HG02798 (cell line): ENCODE measurements around the gene UNKL.

ENCODE experiments used
- ATAC-seq: cut with Tn5 transposase; IDR thresholded peaks from one replicate; pipeline ENCODE4 v1.9.1; 2021; ENCODE audit warnings: mild to moderate bottlenecking; ENCODE audit not compliant: unreplicated experiment, poor library complexity

UNKL gene

DNA sequence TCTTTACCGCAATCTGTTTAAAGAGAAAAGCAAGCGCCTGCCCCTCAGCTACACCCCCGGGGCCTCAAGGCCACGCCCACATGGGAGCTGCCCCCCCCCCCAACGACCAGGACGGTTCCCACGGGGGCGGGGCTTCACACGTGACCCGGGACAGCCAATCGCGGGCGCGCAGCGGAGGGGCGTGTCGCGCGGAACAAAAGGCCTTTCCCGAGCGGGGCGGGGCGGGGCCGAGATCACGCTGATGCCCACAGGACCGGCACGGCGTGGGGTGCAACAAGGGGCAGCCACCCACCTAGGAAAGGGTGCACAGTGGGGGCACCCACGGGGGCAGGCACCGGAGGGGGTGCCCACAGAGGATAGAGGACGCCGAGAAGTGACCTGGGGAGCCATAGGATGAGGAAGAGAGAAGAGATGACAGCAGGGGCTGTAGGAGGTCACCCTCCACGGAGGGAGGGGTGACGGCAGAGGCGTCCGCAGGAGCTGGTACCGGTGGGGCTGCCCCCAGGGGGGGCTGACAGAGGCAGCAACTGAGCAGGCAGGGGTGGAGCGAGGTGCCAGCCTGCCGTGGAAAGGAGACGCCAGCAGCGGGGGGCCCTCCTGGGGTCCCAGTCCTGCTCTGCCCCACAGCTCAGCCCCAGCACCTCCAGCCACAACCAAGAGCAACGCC, 6.2 kb downstream of the UNKL start:
- ATAC-seq = peak; percentile 86

GRCh38 chr16:1407753-1408152, 6.8 kb downstream of the UNKL start:
- no peak for ATAC-seq

DNA sequence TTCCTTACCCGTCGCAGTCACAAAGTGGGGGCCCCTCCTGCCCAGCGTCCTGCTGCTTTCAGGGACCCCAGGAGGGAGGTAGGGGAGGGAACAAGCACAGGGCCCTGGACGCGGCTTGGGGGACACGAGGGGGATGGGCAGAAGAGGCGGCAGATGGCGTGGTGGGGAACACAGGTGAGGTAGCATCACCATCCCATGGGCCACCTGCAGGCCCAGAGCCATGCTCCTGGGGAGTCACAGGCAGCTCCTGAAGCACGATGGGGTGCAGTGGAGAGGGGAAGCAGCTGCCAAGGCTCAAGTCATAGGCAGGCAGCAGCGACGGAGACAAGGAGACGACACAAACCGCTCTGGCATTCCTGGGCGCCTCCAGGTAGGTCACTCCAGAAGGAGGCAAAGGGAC, 10.8 kb downstream of the UNKL start:
- ATAC-seq = no peak

DNA sequence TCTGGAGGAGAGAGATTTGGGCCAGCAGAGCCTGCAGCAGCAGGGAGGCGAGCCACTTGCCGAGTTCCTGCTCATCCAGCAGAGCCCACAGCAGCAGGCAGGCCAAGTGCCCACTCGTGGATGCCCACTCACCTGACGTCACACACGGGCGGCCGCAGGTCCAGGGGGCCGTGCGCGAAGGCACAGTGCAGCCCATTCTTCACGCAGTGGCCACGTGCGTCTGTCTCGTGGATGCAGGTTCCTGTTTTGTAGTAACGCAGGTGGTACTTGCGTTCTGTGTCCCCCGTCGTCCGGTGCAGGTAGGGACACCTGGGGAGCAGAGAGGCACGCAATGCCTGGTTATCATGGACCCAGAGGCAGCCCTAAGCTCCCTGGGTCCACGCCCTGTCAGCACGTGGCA, 11.5 kb downstream of the UNKL start:
- no peak for ATAC-seq

DNA sequence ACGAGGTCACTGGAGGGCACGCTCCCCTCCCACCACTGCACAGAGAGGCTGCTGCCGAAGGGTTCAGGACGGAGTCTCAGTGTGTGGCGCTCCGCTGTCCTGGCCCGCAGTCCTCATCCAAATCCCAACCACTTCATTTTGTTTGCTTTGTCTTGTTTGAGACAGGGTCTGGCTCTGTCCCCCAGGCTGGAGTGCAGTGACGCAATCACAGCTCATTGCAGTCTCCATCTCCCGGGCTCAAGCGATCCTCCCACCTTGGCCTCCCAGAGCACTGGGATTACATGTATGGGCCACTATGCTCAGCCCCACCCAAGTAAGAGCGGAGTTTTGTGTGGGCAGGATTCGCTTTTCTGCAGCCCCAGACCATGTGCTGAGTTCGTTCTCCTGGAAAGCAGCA, 12.7 kb downstream of the UNKL start:
- no peak for ATAC-seq

- ATAC-seq = no peak
Measured at GRCh38 chr16:1401061-1401757, 13.3 kb downstream of the UNKL start.

GRCh38 chr16:1398826-1399581, 15.5 kb downstream of the UNKL start:
- no peak for ATAC-seq

- ATAC-seq = no peak
Measured at GRCh38 chr16:1398351-1398750, 16.2 kb downstream of the UNKL start.

DNA sequence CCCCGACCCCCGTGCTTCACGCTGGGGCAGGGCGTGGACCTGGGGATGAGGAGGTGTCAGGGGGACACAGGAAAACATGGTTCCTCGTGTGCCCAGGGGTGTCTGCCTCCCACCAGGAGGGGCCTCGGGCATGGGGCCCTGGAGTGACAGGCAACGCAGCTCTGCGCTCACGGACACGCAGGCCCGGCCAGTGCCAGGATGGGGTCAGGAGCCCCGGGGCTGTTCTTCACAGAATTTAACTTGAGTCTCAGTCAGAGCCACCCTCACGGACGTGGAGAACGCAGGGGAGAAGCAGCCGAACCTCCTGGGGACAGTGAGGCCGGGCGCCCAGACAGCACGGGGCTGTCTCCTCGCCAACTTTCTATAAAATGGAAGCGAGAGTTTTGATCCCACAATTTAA, 16.7 kb downstream of the UNKL start:
- ATAC-seq = no peak

GRCh38 chr16:1395444-1396031, 19.0 kb downstream of the UNKL start:
- ATAC-seq = no peak

- no peak for ATAC-seq
Measured at GRCh38 chr16:1394367-1394951, 20.0 kb downstream of the UNKL start.

DNA sequence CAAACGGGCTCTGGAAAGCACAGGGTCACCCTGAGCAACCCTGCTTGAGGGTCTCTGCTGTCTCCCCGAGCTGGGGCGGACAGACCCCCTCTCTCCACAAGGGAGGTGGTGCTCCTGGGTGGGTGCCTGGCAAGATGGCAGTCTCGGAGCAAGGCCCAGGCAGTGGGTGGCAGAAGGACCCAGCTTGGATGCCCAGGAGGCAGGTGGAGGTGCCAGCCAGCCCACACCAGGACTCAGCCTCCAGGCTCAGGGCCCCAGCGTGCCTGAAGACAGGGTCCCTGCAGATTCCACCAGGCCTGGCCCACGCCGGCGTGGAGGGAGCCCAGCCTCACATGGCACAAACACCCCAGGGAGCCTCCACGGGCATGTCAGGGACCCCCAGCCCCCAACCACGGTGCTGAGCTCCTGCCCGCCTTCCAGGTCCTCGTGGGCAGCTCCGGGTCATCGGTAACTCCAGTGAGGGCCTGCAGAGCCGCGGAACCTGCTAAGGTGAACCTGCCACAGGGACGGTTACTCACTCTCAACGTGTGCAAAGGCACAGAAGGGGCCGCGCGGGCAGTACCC, 20.8 kb downstream of the UNKL start:
- ATAC-seq = no peak

- no peak for ATAC-seq
Measured at GRCh38 chr16:1392826-1393225, 21.7 kb downstream of the UNKL start.

DNA sequence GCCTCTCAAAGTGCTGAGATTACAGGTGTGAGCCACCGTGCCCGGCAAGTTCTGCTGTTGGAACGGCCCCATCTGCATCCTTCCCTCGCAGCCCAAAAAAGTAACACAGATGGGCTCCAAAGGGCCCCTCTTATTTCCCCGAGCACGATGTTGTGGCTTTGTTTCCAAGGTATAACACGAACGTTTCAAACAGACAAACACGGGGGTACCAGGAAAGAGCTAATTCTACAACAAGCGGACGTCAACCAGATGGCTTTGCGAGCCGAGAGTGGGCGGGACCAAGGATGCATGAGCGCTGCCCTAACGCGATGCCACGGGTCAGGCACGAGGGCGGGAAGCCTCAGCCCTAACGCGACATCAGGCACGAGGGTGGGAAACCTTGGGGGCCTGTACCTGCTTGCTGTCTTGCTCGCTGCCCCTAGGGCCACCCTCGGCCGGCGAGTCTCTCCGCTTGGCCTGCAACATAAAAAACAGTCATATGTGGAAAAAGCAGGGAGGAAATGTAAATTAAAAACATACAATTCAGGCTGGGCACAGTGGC, 24.2 kb downstream of the UNKL start:
- no peak for ATAC-seq

- ATAC-seq = no peak
Measured at GRCh38 chr16:1389762-1390161, 24.7 kb downstream of the UNKL start.

GRCh38 chr16:1387331-1387730, 27.2 kb downstream of the UNKL start:
- no peak for ATAC-seq

GRCh38 chr16:1385232-1385631, 29.3 kb downstream of the UNKL start:
- no peak for ATAC-seq

GRCh38 chr16:1383556-1383955, 30.9 kb downstream of the UNKL start:
- no peak for ATAC-seq

DNA sequence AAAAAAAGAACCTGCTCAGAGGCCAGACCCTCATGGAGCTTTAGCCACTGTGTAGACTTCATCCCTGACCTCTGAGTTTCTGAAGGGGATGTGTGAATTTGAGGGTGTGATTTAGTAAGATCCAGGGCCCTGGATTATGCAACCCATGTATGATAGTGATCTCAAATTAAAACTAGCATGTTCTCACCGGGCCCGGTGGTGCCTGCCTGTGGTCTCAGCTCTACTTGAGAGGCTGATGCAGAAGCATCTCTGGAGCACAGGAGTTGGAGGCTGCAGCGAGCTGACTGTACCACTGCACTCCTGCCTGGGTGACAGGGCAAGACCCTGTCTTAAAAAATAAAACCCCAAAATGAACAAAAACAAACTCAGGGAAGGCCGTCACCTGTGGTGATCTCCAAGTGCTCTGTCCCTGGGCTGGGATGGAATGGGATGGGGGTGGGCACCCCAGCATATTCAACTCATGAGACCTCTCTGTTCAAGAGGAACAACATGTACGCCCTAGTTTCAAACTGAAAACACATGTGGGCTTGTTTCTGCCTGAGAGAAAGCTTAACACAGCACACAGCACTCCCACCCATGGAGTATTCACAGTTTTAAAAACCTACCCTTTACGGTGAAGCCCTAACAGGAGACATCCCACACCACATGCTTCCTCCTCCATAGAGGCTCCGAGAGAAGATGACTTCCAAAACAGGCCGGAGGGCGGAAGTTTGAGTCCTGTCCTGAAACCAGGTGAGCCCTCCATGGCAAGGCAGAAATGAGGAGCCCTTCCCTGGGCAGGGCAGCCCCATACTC, 32.7 kb downstream of the UNKL start:
- no peak for ATAC-seq
